GM19468 (cell line): ENCODE results near the gene NDUFA6.

ENCODE experiments used
- ATAC-seq: cut with Tn5 transposase; IDR thresholded peaks from one replicate; pipeline ENCODE4 v1.9.1; 2021; ENCODE audit warnings: mild to moderate bottlenecking, moderate library complexity, moderate number of reproducible peaks; ENCODE audit not compliant: unreplicated experiment; ENCODE audit errors: extremely low read depth

NDUFA6 gene

GRCh38 chr22:42039271-42039670 lies 51.3 kb downstream of the NDUFA6 start:
- ATAC-seq: no peak
